ENCODE measurements around the gene CEP128.
"Not testable (repeated sequence)": the region's sequence is repeated elsewhere in the genome, so short reads cannot be mapped to it uniquely, and the experiment has no call there.

The CEP128 gene

DNA sequence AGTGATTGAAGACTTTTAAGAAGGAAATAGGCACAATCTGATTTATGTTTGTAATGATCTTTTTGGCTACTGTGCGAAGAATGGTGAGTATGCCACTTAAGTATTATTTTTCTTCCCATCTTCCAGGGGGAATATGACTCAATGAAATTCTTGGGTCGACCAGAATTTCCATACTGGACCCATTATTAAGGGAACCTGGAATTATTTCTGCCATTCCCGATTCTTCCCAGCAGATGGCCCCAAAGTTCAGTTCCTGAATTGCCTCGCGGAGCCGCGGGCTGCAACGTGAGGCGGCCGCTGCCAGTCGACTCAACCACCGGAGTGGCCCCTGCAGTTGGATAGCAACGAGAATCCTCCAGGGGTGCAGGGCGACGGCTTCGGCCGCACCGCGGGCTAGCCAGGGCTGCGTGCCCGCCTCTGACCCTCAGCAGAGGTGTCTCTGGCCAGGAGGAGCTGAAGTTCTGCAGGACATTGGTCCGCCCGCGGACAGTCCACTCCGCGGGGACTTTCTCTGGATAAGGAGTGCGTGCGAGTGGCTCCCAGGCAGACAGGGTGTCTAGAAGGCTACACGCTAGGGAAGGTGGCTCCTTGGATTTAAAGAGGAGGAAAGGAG, 13.3 kb upstream of the CEP128 start:
- peak overlapping the region; percentile 61 for H3K9ac ChIP-seq (ENCODE audit: insufficient read length, low read depth)
- no peaks in the 10 kb centered on the region for H3K4me1 ChIP-seq (ENCODE audit: insufficient read depth, insufficient read length)
- peak overlapping the region; percentile 49 for H3K4me3 ChIP-seq (ENCODE audit: insufficient read length, low read depth)
- H3K27me3 ChIP-seq (ENCODE audit: insufficient read depth, insufficient read length), result peaks cover 6% of the 10 kb centered on the region
- peak; percentile 39 for DNase-seq (ENCODE audit: low read depth, low spot score)
- no peak for TF ChIP-seq SUZ12 (IDR thresholded peaks at IDR 0.05; ENCODE audit: extremely low read depth, insufficient read depth, insufficient read length)
- no peak for TF ChIP-seq YY1 (IDR thresholded peaks at IDR 0.05; ENCODE audit: insufficient read depth, insufficient read length)
- TF ChIP-seq ZNF274 (IDR thresholded peaks at IDR 0.05; ENCODE audit: low read depth, low read length), result no peak
- no peaks in the 10 kb centered on the region for H3K36me3 ChIP-seq (ENCODE audit: insufficient read depth, insufficient read length, low read length)
- H3K9me3 ChIP-seq (ENCODE audit: insufficient read depth, low read length), result no peaks in the 10 kb centered on the region

DNA sequence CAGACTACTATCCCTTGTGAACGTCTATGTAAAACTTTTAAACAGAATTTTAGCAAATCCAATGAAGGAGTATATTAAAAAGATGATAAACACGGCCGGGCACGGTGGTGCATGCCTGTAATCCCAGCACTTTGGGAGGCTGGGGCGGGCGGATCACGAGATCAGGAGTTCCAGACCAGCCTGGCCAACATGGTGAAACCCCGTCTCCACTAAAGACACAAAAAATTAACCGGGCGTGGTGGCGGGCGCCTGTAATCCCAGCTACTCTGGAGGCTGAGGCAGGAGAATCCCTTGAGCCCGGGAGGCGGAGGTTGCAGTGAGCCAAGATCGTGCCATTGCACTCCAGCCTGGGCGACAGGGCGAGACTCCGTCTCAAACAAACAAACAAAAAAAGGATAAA, 11.7 kb upstream of the CEP128 start:
- not testable (repeated sequence) for H3K4me3 ChIP-seq (ENCODE audit: insufficient read length, low read depth); DNase-seq (ENCODE audit: low read depth, low spot score); H3K9me3 ChIP-seq (ENCODE audit: insufficient read depth, low read length); H3K27me3 ChIP-seq (ENCODE audit: insufficient read depth, insufficient read length); H3K9ac ChIP-seq (ENCODE audit: insufficient read length, low read depth); H3K36me3 ChIP-seq (ENCODE audit: insufficient read depth, insufficient read length, low read length); H3K4me1 ChIP-seq (ENCODE audit: insufficient read depth, insufficient read length)

DNA sequence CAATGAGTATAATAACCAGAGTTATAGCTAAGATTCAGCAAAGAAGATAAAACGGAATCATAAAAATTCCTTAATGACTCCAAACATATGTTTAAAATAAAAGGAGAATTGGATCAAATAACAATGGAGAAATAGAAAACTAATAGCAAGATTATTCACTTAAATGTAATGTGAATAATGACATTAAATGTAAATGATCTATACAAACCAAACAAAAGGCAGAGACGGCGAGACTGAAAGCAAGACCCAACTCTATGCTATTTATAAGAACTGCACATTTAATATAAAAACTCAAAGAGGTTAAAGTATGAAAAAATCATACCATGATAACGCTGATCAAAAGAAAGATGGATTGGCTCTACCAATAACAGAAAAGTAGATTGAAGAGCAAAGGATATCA, 10.0 kb upstream of the CEP128 start:
- DNase-seq (ENCODE audit: low read depth, low spot score), result no peak
- H3K4me3 ChIP-seq (ENCODE audit: insufficient read length, low read depth), result no peak overlapping the region

DNA sequence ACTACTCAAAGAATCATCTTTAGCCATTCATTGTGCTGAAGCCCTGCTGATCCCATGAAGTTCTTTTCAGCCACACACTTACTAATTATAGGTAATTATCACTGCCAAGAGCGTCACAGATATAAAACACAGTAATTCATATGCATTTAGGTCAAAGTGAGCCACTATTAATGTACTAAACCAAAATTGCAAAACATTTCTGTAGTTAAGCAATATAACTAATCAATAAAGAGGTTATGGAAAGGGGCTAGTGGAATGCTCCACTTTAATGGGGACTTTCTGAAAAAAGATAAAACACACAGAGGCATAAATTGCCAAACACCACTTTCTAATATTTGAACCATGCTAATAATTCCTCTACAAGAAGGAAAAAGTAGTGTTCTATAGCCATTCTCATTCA, 6.8 kb upstream of the CEP128 start:
- Histone ChIP-seq H3K4me3 (ENCODE audit: insufficient read length, low read depth) (no peak overlapping the region), H3K27me3 (ENCODE audit: insufficient read depth, insufficient read length) (no peaks in the 10 kb centered on the region), H3K36me3 (ENCODE audit: insufficient read depth, insufficient read length, low read length) (no peaks in the 10 kb centered on the region), H3K9ac (ENCODE audit: insufficient read length, low read depth) (no peak overlapping the region), H3K4me1 (ENCODE audit: insufficient read depth, insufficient read length) (no peaks in the 10 kb centered on the region), H3K9me3 (ENCODE audit: insufficient read depth, low read length) (no peaks in the 10 kb centered on the region)
- TF ChIP-seq YY1 (IDR thresholded peaks at IDR 0.05; ENCODE audit: insufficient read depth, insufficient read length) (no peak), ZNF274 (IDR thresholded peaks at IDR 0.05; ENCODE audit: low read depth, low read length) (no peak), SUZ12 (IDR thresholded peaks at IDR 0.05; ENCODE audit: extremely low read depth, insufficient read depth, insufficient read length) (no peak)
- DNase-seq (ENCODE audit: low read depth, low spot score), result no peak

More for the DNA sequence above, 10.0 kb upstream of the CEP128 start:
- no peaks in the 10 kb centered on the region for H3K36me3 ChIP-seq (ENCODE audit: insufficient read depth, insufficient read length, low read length)
- H3K27me3 ChIP-seq (ENCODE audit: insufficient read depth, insufficient read length), result peaks cover 6% of the 10 kb centered on the region
- no peak overlapping the region for H3K9ac ChIP-seq (ENCODE audit: insufficient read length, low read depth)
- H3K9me3 ChIP-seq (ENCODE audit: insufficient read depth, low read length), result no peaks in the 10 kb centered on the region
- TF ChIP-seq ZNF274 (IDR thresholded peaks at IDR 0.05; ENCODE audit: low read depth, low read length), result no peak
- H3K4me1 ChIP-seq (ENCODE audit: insufficient read depth, insufficient read length), result no peaks in the 10 kb centered on the region

DNA sequence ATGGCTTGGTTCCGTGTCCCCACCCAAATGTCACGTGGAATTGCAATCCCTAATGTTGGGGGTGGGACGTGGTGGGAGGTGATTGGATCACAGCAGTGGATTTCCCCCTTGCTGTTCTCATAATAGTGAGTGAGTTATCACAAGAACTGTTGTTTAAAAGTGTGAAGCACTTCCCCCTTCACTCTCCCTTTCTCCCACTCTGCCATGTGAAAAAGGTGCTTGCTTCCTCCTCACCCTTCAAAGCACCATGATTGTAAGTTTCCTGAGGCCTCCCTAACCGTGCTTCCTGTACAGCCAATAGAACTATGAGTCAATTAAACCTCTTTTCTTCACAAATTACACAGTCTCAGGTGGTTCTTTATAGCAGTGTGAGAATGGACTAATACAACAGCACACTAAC, 5.3 kb upstream of the CEP128 start:
- Histone ChIP-seq H3K27me3 (ENCODE audit: insufficient read depth, insufficient read length) (no peaks in the 10 kb centered on the region), H3K36me3 (ENCODE audit: insufficient read depth, insufficient read length, low read length) (no peaks in the 10 kb centered on the region), H3K4me1 (ENCODE audit: insufficient read depth, insufficient read length) (no peaks in the 10 kb centered on the region), H3K9me3 (ENCODE audit: insufficient read depth, low read length) (no peaks in the 10 kb centered on the region), H3K9ac (ENCODE audit: insufficient read length, low read depth) (no peak overlapping the region), H3K4me3 (ENCODE audit: insufficient read length, low read depth) (no peak overlapping the region)
- DNase-seq (ENCODE audit: low read depth, low spot score), result no peak
- TF ChIP-seq YY1 (IDR thresholded peaks at IDR 0.05; ENCODE audit: insufficient read depth, insufficient read length), result no peak
- no peak for TF ChIP-seq ZNF274 (IDR thresholded peaks at IDR 0.05; ENCODE audit: low read depth, low read length)
- no peak for TF ChIP-seq SUZ12 (IDR thresholded peaks at IDR 0.05; ENCODE audit: extremely low read depth, insufficient read depth, insufficient read length)

DNA sequence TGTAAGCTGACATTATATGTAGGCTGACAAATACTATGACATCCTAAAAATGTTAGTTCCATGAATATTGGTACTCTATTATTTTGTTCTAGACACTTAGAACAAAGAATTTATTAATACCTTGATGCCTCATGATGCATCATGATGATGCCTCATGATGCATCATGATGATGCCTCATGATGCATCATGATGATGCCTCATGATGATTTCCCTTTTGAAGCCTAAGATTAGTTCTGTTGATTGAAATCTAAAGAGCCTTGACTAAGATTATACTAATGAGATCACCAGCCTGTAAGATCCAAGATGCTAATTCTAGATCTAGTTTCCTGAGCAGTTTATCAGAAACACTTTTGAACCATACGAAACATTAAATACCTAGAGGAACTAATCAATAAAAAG, 4.6 kb upstream of the CEP128 start:
- no peak overlapping the region for H3K4me3 ChIP-seq (ENCODE audit: insufficient read length, low read depth)
- no peak for TF ChIP-seq YY1 (IDR thresholded peaks at IDR 0.05; ENCODE audit: insufficient read depth, insufficient read length)
- no peak for TF ChIP-seq ZNF274 (IDR thresholded peaks at IDR 0.05; ENCODE audit: low read depth, low read length)
- TF ChIP-seq SUZ12 (IDR thresholded peaks at IDR 0.05; ENCODE audit: extremely low read depth, insufficient read depth, insufficient read length), result no peak
- no peak overlapping the region for H3K9ac ChIP-seq (ENCODE audit: insufficient read length, low read depth)
- H3K27me3 ChIP-seq (ENCODE audit: insufficient read depth, insufficient read length), result no peaks in the 10 kb centered on the region
- DNase-seq (ENCODE audit: low read depth, low spot score), result no peak
- no peaks in the 10 kb centered on the region for H3K9me3 ChIP-seq (ENCODE audit: insufficient read depth, low read length)
- H3K36me3 ChIP-seq (ENCODE audit: insufficient read depth, insufficient read length, low read length), result no peaks in the 10 kb centered on the region
- H3K4me1 ChIP-seq (ENCODE audit: insufficient read depth, insufficient read length), result no peaks in the 10 kb centered on the region

DNA sequence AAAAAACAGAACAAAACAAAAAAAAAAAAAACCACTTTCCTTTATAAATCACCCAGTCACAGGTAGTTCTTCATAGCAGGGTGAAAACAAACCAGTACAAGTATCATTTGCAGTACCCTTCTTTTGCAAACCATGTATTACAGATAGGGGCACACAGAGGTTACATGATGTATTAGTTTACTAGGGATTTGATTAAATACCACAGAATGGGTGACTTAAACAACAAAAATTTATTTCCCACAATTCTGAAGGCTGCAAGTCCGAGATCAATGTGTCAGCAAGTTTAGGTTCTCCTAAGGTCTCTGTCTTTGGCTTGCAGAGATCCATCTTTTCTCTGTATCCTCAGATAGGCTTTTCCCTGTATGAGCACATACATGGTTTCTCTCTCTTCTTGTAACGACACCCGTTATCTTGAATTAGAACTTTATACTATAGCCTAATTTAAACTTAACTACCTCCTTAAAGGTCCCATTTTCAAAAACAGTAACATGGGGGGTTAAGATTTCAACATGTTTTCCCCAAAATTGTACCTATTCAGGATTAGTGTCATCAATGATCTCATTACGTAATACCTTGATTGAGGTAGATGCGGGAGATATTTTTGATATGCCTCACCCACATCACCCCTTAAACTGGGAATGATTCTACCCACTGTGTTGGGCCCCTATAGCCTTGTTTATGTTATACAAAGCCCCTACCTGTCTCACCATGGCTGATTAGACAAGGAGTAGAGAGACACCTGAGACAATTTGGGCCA, 3.5 kb upstream of the CEP128 start:
- no peak overlapping the region for H3K9ac ChIP-seq (ENCODE audit: insufficient read length, low read depth)
- H3K4me1 ChIP-seq (ENCODE audit: insufficient read depth, insufficient read length), result no peaks in the 10 kb centered on the region
- no peak for DNase-seq (ENCODE audit: low read depth, low spot score)
- H3K9me3 ChIP-seq (ENCODE audit: insufficient read depth, low read length), result no peaks in the 10 kb centered on the region
- no peaks in the 10 kb centered on the region for H3K27me3 ChIP-seq (ENCODE audit: insufficient read depth, insufficient read length)
- TF ChIP-seq YY1 (IDR thresholded peaks at IDR 0.05; ENCODE audit: insufficient read depth, insufficient read length) (no peak), ZNF274 (IDR thresholded peaks at IDR 0.05; ENCODE audit: low read depth, low read length) (no peak), SUZ12 (IDR thresholded peaks at IDR 0.05; ENCODE audit: extremely low read depth, insufficient read depth, insufficient read length) (no peak)
- no peak overlapping the region for H3K4me3 ChIP-seq (ENCODE audit: insufficient read length, low read depth)
- no peaks in the 10 kb centered on the region for H3K36me3 ChIP-seq (ENCODE audit: insufficient read depth, insufficient read length, low read length)
